ENCODE results near the gene CREB5. TPM values are rescaled to one million over a fixed set of nuclear protein-coding genes. Genes with fewer than 3 reads are reported as not detected.
"Not testable (repeated sequence)": the region's sequence is repeated elsewhere in the genome, so short reads cannot be mapped to it uniquely, and the experiment has no call there.

The CREB5 gene
- polyA plus RNA-seq, 5 donors = 10.4 to 19.5 (median 14.8) TPM

DNA sequence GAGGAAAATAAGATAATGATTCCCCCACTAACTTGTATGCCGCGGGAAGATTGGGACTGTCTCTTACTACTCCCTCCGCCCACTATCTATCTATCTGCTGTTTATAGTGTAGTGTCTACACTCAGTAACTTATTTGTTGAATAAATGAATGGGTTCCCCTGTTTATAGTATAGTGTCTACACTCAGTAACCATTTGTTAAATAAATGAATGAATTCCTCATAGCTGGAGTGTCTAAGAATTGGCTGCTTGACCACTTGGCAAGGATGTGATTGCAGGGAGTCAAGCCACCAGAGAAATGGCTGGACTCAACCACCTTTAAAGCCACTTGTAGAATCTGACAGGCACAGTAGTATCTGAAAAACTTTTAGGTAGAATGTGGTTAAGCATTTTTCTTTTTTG lies 398.7 kb downstream of the CREB5 start:
- no peak for DNase-seq

DNA sequence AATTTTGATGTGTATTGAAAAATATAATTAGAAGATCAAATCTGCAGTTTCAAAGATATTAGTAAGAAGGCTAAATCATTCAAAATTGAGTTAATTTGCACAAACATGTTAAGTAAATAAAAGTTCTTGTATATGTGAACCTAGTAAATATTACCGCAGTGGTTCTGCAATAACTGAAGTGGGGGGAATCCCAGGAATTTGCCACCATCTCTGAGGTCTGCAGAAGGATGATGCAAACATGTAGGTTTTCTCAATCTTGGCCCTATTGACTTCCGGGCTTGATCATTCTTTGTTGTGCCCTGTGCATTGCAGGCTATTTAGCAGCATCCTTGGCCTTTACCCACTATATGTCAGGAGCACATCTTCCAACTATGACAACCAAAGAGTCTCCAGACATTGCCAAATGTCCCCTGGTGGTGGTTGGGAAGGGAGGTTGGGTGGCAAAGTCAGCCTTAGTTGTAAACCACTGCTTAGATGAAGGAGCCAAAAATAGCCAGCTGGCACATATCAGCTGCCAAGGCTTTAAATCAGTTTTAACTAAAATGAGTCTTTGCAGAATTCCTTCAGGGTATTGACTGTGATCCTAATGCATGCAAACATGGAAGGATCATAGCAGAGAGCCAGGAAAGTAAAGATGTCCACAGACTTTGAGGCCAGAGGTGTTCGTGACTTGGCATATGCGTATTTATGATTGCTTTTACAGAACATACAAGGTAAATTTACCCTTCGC lies 399.5 kb downstream of the CREB5 start:
- DNase-seq = peak; percentile 51 to 55

DNA sequence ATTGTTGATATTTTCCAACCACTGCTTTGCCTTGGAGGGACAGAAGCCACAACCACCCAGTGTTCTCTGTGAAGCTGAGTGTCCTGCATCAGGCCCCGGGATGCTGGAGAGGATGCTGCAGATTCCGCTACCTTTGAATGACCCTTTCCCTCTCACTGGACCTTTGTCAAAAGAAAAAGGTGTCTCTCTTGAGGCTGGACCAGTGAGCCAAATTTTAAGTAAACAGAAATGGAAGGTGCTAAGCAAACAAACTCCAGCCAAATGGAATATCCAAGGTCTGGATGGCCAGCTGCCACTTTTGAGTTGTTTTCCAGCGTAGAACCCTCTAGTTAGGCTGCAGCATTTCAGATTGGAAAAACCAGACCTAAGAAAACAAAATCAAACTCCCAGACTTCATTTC lies 400.3 kb downstream of the CREB5 start:
- no peak for DNase-seq

DNA sequence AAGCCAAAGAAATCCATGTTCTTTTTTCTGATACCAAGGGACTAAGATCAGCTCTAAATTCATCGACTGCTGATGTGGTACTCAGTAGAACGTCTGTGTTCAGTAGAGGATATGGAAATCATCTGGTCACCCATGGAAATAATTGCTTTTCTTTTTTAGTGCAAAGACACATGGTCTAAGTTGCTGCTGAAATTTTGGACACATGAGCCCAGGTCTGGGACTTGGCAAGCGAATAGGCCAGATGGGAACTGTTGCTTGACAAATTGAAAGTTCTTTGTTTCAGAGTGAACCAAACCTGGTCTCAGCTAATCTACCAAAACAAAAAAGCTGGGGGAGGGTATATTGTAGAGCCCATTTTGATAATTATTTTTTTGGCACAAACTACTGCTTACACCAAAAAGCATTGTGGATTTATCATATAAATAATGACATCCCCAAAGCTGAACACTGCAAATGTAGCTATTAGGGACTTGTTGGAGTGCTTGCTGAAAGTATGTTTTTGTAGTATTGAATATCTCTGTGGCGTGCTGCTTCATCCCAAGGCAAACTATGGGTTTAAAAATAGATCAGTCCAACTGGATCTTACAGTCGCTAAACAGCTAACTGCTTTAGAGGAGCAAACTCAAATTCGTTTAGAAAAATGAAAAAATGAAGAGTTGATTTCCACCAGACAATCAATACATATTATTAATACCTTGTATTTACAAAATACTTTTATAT lies 401.1 kb downstream of the CREB5 start:
- peak; percentile 62 to 72 for DNase-seq

DNA sequence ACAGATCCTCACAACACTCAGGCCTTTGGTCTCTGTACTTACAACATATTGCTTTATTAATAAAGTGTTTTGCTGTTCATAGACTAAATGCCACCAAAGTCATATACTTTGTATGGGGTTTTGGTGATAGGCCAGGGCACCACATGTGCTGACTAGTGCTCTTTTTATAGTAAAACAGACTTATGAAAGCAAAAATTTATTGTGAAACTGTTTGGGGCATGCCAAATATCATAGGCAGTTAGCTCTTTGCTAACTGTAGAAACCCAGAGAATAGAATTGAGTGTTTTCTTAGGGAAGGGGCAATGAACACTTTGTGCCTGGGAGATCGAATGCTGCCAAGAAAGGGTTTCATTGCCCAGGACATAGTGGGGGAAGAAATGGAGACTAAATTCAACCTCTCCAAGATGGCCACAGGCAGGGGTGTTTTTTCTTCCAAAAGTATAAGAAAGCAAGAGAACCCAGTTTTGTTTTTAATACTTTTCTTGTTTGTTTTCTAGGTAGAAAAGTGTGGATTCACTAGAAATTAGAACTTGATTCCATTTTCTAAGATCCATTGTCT lies 403.1 kb downstream of the CREB5 start:
- DNase-seq = peak; percentile 70 to 76

DNA sequence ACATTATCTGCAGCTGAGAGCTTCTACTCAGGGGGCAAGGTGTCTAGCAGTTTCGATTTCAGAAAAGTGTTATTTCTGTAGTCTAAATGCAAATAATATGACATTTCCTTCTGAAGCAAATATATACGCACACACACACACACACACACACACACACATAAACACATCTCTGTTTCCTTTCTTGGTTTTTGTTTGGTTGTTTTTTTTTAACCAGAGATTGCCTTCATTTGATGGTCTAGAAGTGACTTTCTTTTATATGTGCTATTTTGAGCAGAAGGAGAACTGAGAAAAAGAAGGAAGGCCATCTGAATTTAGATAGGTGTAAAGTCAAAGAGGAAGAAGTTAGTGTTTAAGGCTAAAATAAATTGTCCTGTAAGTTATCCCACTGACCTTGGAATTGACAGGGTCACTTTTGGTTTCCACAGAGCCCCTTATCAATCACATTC lies 403.6 kb downstream of the CREB5 start:
- no peak for DNase-seq

DNA sequence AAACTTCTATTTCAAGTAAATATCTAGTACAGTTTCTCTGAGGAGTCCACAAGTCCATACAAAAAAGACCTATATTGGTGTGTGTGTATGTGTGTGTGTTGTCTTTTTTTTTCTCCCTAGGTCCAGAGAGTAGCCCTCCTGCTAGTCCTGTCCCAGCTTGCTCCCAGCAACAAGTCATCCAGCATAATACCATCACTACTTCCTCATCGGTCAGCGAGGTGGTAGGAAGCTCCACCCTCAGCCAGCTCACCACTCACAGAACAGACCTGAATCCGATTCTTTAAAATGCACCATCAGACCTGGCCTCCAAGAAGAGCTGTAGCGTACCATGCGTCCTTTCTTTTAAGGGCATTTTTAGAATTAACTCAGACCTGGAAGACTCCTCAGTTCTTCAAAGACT lies 406.7 kb downstream of the CREB5 start:
- DNase-seq = no peak

DNA sequence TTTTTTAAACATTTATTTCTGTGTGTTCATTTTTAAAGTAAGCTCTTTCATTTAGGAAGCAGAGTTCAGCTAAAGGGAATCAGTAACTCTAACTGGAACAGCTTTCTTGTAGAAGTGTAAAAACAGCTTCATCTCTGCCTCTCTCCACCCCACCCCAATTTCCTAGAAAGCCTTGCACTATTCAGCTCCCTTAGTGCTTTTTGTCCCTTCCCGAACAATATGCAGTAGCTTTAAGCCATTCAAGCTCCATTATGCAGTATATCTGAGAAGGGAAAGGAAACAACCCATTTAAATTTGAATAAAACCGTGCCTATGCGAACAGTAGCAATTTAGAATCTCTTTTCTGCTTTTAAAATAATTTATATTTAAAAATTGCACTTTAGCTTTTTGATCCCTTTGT lies 411.3 kb downstream of the CREB5 start:
- no peak for DNase-seq

DNA sequence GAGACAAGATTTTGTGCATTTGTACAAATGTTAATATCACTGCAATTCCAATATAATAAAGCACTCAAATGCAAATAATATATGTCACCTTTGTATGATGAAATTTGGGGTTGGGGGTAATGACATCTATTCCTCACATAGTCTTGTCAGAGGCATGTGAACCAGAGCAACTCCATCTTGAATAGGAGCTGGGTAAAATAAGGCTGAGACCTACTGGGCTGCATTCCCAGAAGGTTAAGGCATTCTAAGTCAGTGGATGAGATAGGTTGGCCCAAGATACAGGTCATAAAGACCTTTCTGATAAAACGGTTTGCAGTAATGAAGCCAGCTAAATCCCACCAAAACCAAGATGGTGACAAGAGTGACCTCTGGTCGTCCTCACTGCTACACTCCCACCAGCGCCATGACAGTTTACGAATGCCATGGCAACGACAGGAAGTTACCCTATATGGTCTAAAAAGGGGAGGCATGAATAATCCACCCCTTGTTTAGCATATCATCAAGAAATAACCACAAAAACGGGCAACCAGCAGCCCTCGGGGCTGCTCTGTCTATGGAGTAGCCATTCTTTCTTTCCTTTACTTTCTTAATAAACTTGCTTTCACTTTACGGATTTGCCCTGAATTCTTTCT lies 413.6 kb downstream of the CREB5 start:
- not testable (repeated sequence) for DNase-seq

DNA sequence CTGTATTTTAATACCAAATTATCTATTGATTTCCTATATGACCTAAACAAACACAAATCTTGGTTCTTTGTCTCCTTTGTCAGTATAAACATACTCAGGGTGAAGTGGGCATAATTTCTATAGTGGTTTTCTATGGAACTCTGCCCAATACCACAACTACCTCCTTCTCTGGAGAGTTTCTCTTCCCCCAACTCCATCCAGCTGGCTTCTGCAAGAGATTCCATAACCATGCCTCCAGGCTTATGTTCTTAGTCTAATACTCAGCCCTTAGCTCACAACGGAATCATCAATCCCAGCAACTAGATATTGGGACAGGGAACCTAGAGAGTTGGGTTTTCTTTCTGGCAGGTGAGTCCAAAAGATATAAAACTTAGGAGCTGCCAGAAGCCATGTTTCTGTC lies 418.5 kb downstream of the CREB5 start:
- DNase-seq = no peak

DNA sequence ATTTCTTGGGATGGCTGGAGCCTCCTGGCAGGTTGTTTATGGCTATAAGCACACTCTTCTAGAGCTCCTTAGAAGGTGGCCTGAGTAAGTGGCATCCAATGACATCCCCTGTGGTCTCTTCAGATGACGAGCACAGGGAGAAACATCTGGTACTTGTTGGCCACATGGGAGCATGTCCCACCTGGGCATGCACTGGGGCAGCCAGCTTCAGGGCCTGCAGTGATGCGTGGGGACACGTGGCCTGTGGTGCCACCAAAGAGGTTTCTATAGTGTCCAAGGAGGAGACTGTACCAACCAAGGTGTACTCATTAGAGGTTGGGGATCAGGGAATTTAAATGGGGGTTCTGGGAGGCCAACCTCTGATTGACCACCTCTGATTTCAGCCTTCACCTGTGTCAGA lies 420.4 kb downstream of the CREB5 start:
- no peak for DNase-seq

DNA sequence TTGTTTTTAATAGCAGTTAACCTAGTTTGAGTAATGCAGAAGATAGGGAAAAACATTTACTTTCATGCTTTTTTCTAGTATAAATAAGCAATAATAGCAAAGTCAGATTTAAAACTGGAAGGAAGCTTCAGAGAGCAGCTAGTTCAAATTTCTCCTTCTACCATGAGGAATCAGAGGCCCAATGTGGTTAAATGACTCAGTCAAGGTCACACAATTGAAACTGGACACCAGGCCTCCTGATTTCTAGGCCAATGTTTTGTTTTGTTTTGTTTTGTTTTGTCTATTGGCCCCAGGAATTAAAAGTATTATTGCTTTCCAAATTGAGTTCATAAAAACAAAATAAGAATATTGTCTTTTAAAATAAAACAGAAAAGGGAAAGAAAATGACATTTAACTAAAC lies 423.5 kb downstream of the CREB5 start:
- DNase-seq = no peak

DNA sequence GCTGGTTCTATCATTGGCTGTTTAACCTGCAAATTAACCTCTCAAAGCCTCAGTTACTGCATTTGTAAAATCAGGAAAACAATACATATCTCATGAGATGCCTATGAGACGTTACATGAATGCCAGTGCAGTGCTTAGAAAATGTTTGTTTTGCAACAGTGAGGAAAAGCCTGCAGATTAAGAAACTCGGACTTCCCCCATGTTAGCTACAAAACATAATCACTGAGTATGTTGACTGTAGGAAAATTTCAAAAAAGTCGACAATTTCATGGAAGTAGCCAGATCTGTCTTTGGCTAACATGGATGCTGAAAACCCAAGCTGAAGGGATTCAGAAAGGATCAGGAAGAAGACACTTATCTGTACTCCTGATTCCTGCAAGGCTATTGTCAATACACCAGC lies 424.4 kb downstream of the CREB5 start:
- no peak for DNase-seq

DNA sequence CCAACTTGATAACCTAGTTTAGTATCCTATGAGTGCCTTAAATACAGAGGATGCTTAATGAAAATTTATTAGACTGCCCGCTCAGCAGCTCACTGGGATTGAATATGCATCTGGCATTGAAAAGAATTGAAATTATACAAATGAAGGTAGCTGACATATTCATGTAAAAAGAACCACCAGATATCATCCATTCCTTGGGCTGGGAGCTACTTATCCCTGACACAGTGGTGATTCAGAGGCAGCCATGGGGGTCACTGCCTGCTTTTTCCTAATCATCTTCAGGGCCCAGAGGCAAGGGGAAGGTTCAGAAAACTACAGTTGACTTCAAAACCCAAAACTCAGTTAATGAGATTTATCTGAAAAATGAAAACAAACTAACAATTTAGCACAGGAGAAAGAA lies 424.9 kb downstream of the CREB5 start:
- DNase-seq = no peak

DNA sequence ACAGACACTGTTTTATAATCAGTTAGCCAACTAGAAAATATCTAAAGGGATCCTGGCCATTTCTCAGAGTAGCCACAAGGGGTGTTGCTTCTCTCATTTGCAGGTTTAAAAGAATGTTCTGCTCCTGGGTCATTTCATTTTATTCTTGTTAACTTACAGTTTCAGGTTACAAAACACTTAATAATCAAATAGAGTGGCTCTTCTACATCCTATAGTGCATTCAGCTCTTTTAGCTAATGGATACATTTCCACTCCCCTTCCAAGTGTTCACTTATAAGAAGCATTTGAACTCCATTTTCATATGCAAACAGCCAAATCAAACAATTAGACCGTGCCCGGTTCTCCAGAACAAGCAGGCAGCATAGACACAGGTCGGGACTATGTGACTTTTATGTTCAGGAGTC lies 428.3 kb downstream of the CREB5 start:
- DNase-seq = peak in 1 of 2 donors; percentile 29

DNA sequence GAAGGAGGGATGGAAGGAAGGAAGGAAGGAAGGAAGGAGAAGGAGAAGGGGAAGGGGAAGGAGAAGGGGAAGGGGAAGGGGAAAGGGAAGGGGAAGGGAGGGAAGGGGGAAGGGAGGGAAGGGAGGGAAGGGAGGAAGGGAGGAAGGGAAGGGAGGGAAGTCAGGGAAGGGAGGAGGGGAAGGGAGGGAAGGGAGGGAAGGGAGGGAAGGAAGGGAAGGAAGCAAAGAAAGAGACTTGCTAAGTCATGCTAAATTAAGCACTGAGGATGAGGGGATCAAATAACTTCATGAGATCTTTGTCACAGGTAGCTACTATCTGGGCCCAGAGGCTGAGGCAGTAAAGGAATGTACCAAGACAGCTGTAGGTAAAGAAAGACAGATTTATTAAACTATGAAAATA lies 429.4 kb downstream of the CREB5 start:
- DNase-seq = no peak

DNA sequence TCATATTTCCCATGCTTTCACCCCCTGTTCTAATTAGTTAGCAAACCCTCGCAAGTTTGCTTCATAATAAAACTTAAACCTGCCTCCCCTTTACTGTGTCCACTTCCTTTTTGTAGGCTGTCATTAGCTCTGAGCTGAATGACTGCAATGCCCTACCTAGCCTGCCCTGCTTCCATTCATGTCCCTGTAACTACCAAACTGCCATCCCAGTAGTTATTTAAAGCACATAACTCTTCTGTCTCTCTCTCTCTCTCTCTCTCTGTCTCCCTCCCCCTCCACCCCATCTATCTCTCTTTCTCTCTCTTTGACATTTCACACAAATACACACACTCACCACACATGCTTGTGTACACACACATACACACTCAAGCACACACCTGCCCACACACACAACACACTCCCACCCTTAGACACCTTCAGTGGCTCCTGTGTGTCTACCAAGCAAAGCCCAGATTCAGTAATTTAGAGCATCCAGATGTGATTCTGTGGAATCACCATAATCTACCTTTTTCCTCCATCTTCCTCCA lies 430.5 kb downstream of the CREB5 start:
- DNase-seq = no peak

DNA sequence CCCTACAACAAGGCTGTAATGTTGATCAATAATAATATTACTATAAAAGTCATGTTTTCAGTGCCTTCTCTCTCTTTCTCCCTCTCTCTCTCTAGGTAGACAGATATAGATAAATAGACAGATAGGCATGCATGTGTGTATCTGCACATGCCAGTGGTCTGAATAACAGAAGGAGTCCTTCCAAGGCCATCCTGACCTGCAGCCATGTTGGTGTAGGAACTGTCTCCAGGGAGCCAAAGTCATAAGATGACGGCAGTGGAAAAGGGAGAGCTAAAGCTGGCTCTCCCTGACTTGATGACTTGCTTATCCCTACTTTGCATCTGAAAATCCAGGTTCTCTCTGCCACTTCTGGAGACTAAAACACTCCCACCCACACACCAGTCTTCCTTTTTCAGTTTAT lies 432.8 kb downstream of the CREB5 start:
- no peak for DNase-seq

DNA sequence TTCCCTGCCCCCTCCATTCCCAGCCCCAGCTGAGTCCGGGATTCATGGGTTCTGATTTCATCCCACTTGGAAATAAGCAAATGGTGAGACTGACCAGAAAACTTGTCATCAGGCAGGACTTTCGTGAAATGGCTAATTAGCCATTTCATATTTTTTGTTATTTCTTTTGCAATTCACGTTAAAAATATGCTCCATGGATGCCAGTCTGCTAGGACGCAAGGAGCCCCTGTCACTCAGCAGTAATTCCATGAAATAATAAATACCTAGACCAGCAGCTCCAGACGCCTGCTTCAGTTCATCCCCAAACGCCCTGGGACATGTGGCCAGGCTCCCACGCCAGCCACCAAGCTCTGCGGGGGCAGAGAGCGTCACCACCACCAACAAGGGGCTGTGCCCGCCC lies 434.9 kb downstream of the CREB5 start:
- no peak for DNase-seq

DNA sequence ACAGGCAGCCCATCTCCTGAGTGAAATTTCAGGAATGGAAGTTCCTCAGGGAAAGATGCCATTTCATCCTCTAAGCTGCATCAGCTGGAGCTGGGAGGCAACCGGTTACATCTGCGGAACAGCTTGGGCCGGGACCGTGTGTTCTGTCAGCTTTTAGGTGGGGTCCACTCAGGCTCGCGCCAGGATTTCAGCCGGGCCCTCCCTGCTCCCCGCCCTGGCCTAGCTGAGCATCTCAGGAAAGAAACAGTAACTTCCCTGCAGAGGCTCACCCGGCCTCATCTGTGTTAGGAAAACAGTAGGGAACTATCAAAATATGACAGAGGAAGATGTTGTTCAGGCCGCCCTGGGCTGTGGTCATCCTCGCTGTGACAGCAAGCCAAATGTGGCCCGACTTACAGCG lies 435.4 kb downstream of the CREB5 start:
- no peak for DNase-seq

DNA sequence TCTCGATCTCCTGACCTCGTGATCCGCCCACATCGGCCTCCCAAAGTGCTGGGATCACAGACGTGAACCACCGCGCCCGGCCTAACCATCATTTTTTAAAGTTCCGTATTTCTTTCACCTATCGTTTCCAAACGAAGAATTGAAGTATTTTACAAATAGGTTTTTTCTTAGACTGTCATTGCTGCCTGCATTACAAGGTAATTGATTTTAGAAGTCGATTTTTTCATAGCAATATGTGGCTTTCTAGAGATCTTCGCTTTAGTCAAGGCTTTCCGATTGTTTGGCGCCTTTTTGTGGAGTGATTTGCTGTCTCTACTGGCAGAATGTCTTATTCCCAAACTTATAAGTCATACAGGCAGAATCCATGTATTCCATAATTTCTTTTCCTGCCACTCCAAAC lies 436.6 kb downstream of the CREB5 start:
- DNase-seq = no peak

DNA sequence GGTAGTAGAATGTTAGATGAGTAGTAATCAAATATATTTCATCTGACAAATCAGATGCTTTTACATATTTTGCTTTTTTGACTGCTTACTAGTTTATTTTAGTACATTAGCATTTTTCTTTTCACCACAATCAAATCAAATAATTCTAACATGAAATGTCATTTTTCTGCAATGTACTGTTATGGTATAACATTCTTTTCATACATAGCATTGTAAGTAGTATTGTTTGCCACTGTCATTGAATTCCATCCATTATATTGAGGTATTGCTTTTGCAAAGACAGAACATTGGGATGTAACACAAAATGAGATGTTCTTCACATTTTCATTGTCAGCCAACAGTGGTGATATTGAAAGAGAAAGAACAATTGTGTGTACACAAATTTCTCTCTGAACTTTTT lies 438.4 kb downstream of the CREB5 start:
- DNase-seq = no peak

DNA sequence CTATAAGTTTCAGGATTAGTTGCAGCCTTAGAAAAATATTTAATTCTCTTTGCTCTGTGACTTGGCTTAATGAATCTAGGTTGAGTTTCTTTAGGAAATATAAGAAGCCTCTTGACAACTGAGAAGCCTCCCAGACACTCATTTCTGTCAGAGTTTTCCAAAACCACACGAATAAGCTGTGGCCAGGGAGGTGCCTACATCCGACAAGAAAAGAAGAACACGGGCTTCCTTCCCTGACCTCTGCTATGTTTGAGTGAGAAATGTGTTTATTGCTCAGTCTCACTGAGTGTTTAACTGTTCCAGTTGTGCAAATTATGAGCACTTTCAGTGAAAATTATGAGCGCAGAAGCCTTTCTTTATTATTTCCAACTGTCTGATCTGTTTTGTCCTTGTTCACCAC lies 440.8 kb downstream of the CREB5 start:
- no peak for DNase-seq
